ENCODE data around the gene LHFPL2.

The LHFPL2 gene

DNA sequence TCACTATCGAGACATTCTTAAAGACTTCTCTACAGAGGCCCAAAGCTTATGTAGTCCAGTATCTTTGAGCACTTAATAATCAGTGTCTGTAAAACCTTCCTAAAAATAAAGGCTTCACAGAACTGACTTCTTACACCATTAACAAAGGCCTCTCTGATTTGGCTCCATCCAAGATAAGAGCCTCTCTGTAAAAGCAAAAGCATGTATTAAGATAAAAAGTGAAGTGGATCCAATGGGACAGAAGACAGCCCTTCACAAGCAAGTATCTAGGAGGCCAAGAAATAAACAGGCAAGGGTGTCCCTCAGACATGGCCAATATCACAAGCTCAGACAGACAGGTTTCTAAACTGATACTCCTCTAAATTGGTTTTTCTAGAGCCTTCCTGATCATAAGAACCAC is 11.9 kb downstream of the LHFPL2 start:
- TF ChIP-seq, protein P1, sequence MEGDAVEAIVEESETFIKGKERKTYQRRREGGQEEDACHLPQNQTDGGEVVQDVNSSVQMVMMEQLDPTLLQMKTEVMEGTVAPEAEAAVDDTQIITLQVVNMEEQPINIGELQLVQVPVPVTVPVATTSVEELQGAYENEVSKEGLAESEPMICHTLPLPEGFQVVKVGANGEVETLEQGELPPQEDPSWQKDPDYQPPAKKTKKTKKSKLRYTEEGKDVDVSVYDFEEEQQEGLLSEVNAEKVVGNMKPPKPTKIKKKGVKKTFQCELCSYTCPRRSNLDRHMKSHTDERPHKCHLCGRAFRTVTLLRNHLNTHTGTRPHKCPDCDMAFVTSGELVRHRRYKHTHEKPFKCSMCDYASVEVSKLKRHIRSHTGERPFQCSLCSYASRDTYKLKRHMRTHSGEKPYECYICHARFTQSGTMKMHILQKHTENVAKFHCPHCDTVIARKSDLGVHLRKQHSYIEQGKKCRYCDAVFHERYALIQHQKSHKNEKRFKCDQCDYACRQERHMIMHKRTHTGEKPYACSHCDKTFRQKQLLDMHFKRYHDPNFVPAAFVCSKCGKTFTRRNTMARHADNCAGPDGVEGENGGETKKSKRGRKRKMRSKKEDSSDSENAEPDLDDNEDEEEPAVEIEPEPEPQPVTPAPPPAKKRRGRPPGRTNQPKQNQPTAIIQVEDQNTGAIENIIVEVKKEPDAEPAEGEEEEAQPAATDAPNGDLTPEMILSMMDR (IDR thresholded peaks at IDR 0.05; ENCODE audit: borderline replicate concordance, control extremely low read depth, extremely low read depth, insufficient read depth, missing control alignments) = no peak
- in situ Hi-C loops (cut with MboI; ENCODE audit: low sequenced_read_pairs, unreplicated experiment) = no loop called here

DNA sequence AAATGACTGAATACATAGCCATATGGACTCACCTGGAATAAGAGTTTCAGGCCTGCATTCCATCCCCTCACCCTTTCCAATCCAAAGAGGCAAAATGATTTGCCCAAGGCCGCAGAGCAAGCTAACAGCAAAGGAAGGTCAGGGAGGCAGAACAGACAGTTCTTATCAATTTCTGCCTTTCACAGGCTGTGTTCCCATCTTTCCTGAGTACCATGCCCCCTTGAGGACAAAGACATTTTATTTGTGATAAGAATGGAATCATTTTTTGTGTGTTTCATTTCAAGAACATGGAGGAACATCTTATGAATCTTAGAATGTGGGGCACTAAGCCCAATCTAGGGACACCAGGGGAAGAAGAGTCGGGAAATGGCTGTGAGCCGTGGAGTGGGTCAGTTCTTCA is 13.9 kb downstream of the LHFPL2 start:
- TF ChIP-seq, protein P1 (IDR thresholded peaks at IDR 0.05; ENCODE audit: borderline replicate concordance, control extremely low read depth, extremely low read depth, insufficient read depth, missing control alignments) = no peak
- no peak for DNase-seq (ENCODE audit: low spot score)
- in situ Hi-C loops (cut with MboI; ENCODE audit: low sequenced_read_pairs, unreplicated experiment) = no loop called here

More for the DNA sequence above, 11.9 kb downstream of the LHFPL2 start:
- no peak for DNase-seq (ENCODE audit: low spot score)

DNA sequence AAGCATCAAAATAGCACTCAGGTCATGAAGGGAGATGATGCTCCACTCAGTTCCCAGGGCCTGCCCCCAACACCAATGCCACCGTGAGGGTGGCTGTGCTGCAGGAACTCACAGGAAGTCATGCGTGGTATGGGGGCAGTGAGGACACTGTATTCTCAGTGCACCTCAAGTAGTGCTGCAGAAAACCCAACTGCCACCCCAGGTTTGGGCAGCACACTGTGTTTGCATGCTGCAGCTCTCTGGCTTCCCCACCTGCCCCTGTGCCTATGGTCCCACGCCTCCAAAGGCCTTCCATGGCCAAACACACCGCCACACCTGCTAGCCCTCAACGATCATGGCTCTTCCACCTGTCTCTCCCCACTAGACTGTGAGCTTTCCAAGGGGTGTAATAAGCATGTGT is 14.3 kb downstream of the LHFPL2 start:
- DNase-seq (ENCODE audit: low spot score) = no peak
- TF ChIP-seq, protein P1 (IDR thresholded peaks at IDR 0.05; ENCODE audit: borderline replicate concordance, control extremely low read depth, extremely low read depth, insufficient read depth, missing control alignments) = no peak
- in situ Hi-C loops (cut with MboI; ENCODE audit: low sequenced_read_pairs, unreplicated experiment) = no loop called here

DNA sequence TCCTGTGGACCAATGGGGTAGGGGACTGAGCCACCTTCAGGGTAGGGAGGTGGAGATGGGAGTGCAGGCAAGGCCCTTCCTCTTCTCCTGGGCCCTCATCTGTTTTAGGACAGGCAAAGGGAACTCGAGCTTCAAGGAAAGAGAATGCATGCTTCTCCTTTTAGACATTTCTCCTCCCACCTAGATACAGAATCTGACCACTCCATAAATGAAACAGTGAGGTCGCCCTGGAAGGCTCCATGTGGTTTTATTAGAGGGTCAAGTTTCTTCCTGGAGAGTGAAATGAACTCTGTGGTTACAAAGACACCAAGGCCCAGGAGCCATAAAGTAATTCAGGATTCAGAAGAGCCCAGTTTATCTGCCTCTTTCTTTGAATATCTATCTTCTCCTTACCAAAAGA is 14.9 kb downstream of the LHFPL2 start:
- in situ Hi-C loops (cut with MboI; ENCODE audit: low sequenced_read_pairs, unreplicated experiment) = no loop called here
- DNase-seq (ENCODE audit: low spot score) = no peak
- TF ChIP-seq, protein P1 (IDR thresholded peaks at IDR 0.05; ENCODE audit: borderline replicate concordance, control extremely low read depth, extremely low read depth, insufficient read depth, missing control alignments) = no peak

DNA sequence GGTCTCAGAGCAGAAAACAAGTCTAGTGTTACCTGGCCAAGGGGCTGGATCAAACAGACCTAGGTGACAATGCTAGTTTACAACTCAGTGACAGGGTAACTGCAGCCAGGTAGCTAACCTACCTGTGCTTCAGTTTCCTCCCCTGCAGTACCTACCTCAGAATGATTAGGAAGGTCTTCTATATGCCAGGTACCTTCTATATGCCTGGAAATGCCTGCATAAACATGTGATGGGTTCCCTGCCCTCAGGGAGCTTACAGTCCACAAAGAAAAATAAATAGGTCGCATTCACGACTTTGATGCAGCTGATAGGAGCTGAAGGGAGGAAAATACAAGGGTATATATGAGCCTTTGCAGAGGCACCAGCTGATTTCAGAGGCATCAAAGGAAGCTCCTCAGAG is 16.1 kb downstream of the LHFPL2 start:
- in situ Hi-C loops (cut with MboI; ENCODE audit: low sequenced_read_pairs, unreplicated experiment) = no loop called here
- TF ChIP-seq, protein P1 (IDR thresholded peaks at IDR 0.05; ENCODE audit: borderline replicate concordance, control extremely low read depth, extremely low read depth, insufficient read depth, missing control alignments) = no peak
- no peak for DNase-seq (ENCODE audit: low spot score)

DNA sequence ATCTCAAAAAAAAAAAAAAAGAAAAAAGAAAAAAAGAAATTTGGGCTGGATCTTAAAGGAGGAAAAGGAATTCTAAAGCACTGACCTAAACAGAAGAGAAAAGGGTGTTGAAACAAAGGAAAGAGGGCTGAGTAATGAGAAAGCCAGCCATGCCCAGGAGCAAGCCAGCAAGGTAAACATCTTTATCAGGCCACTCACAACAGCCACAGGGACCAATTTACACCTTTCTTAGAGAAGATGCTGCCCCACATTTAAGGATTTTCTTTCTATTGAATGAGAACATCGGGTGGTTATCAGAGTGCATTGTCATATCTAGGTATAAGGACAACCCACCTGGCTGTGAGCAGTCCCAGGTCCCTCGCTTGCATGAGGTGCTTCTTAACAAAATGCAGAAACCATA is 16.6 kb downstream of the LHFPL2 start:
- no peak for DNase-seq (ENCODE audit: low spot score)
- in situ Hi-C loops (cut with MboI; ENCODE audit: low sequenced_read_pairs, unreplicated experiment) = no loop called here
- TF ChIP-seq, protein P1 (IDR thresholded peaks at IDR 0.05; ENCODE audit: borderline replicate concordance, control extremely low read depth, extremely low read depth, insufficient read depth, missing control alignments) = no peak

DNA sequence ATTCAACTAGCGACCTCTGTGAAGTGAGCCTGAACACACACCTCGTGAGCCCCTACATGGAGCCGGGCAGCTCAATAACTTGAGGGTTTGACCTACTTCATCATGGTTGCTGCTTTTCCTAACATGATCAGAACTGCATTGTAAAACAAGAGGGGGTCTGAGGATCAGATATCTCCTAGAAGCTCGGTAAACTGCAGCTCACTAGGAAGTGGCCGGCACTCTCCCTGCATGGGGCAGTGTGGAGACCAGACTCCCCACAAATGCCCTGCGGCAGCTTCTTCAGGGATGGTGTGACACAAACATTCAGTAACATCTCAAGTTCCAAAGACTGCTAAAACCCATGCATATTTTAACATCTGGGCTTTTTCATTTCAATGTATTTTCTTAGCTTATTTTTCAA is 18.5 kb downstream of the LHFPL2 start:
- TF ChIP-seq, protein P1 (IDR thresholded peaks at IDR 0.05; ENCODE audit: borderline replicate concordance, control extremely low read depth, extremely low read depth, insufficient read depth, missing control alignments) = no peak
- no peak for DNase-seq (ENCODE audit: low spot score)
- in situ Hi-C loops (cut with MboI; ENCODE audit: low sequenced_read_pairs, unreplicated experiment) = no loop called here
